ENCODE measurements around the gene PITPNB.
A peak's percentile ranks its signal among the peaks of the same experiment; 100 is the strongest.

PITPNB gene

DNA sequence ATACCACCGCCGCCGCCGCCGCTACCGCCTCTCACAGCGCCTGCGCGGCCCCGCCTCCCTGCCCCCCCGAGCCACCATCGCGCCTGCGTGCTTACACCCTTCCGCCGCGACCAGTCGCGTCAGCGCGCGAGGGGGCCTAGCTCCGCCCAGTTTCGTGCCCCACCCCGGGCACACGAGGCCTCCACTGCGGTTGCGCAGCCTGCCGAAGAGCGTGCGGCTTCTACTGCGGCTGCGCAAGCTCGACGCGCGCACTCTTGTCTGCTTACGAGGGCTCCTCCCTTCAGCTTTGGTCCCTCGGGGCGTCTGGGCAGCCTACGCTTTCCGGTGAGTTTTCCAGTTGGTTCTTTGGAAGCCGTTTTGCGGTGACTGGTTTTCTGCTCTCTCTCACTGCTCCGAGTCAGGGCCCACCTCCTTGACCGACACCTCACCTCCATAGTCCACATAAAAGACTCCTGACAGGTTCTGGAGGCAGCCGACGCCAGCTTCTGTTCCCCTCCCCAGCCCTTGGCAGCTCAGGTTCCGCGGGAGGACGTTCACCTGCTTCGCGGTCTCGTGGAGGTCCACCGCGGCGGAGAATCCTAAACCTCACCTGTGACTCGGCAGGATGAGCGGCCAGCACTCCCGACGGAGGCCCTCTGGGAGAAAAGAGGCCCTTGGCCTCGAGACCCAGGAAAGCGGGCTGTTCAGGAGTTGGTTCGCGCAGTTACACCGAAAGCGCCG lies at the start of gene PITPNB:
Gene PITPNB (minus strand): TSS at position 35 of the 720 bp plus-strand sequence. CDS start 65 bp downstream, outside the sequence.
- peak; percentile 93 for DNase-seq (ENCODE audit: low read depth)

DNA sequence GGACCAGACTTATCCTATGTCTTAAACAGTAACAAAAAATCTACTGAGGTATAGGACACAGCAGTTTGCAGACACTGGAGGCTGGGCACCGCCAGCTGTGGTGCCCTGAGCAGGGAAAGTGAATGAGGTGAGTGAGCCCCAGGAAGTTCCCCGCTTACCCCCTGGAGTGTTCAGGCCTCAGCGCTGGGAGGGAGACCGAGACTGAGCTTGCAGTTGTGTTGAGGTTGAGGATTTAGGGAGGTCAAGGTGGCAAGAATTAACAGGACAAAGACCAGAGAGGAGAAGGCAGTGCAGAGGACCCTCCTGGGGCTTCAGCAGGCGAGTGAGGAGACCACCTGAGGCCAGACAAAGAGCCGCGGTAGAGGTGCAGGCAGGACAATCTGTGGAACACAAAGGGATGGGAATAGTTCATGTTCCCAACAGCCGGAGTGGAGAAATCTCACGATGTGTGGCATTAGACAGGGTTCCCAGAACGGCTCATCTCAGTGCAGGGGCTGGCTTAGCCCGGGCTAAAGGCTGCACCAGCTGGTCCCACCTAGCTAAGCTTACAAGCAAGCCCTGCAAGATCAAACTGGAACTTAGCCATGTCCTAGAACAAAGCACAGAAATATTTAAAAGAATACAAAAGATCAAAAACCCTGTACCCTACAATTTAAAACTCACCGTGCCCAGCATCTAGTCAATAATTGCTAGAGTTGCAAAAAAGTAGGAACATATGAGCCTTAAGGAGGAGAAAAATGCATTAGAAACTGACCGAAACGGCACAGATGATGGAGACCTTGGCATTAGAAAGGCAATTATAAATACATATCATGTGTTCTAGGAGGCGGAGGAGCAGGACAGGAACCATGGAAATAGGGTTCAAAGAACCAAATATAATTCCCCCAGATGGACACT lies 47.4 kb upstream of the PITPNB start:
- DNase-seq (ENCODE audit: low read depth), result no peak

DNA sequence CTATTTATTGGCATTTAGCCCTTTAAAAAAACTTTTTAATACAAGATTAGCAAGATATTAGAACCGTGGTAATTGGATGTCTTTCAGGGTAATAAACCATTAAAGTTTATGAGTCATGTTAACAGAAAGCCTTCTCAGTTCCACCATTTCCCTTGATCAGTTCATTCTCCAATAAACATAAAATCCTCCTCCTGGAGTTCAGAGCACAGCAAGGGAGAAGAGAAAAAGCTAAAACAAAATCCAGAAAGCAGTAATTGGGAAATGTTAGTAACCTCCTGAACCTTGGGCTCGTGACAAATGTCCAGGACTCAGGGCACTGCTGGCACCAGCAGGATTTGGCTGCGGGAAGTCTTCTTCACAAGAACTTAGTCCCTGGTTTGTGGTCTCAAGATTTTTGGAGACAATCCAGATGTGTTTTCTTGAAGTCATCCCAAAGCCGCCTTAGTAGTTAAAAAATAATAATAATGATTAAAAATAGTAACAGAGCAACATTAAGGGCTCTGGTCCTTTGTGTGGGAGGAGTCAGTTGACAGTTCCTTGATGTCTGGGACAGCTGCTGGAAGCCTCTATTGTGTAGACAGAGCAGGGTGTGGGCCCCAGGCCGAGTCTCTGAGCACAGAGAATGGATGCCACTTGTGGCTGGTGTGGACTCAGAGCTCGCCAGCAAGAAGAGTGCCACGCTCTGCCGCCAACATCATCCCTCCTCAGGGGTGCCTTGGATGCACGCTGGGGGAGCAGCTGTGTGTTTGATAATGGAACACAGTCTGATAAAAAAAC lies 43.4 kb upstream of the PITPNB start:
- DNase-seq (ENCODE audit: low read depth), result no peak

DNA sequence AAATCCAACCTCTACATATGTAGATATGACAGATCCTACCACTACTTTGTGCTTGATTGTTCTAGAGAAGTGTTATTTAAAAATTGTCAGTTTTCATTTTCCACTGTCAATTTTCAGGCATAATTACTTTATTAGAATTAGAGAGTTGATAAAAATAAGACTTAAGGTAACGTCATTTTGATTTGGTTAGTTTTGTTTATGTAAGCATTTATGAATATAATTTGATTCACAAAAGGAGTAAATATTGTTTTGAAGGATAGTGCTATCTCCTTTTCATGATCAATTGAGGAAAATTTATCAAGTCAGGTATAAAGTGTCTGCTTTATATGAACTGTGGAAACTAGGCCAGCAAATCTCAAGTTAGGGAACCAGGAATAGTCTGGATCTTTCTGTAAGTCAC lies 42.6 kb upstream of the PITPNB start:
- DNase-seq (ENCODE audit: low read depth), result no peak

DNA sequence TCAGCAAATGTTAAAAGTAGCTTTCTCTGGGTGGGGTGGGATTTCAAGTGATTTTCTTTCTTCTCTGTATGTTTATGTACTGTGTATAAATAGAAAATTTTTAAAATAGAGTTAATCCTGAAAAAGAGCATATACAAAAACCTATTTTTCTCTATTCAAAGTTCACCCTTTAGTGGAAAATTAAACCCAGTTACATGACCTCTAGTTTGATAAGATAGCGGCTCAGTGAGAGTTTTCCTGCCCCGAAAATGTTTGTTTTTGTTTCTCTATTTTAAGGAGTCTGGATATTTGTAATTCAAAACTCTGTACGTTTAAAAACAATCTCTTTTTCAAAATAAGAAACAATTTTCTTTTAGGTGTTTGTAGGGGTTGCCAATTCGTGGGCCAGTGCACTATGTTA lies 42.1 kb upstream of the PITPNB start:
- no peak for DNase-seq (ENCODE audit: low read depth)

DNA sequence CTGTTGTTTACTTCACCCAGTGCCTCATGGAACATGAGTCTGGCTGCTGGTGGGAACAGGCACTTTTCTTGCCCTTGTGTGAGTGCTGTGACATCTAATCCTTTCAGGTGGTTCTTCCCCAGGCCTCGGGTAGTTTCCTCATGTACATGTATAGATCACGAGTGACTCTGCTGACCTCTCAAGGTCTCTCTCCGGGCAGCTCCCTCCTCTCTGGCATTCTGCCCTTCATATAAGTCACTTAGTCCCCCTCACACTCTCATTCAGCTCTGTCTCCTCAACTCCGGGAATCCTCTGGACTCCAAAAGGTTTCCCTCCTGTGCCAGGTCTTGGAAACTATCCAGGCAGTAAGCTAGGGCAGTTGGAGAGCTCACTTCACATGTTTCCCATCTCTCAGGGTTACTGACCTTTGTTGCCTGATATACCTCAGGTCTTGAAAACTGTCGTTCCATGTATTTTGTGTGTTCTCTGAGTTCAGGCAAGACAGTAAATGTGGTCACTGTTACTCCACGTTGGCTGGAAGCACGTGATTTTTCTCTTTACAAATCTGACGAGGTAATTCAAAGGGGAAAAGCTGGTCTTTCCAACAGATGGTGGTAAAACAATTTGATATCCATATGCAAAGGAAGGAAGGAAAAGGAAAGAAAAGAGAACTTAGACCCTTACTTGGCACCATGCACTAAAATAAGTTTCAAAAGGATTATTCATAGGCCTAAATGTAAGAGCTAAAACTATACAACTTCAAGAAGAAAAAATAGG lies 40.5 kb upstream of the PITPNB start:
- DNase-seq (ENCODE audit: low read depth), result no peak

DNA sequence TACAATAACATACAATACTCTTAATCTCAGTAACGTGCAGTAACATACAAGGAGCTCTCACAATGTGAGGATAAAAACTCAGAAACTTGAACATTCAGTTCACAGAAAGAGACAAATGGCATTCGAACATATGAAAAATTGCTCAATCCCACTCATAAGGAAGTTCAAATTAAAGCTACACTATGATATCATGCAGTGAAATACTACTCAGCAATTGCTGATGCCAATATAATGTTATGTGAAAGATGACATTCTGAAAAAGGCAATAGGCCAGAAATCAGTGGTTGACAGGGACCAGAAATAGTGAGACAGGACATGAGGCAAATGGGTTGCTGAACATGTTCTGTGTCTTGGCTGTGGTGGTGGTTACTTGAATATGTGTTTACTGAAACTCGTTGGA lies 33.7 kb upstream of the PITPNB start:
- DNase-seq (ENCODE audit: low read depth), result peak; percentile 25

DNA sequence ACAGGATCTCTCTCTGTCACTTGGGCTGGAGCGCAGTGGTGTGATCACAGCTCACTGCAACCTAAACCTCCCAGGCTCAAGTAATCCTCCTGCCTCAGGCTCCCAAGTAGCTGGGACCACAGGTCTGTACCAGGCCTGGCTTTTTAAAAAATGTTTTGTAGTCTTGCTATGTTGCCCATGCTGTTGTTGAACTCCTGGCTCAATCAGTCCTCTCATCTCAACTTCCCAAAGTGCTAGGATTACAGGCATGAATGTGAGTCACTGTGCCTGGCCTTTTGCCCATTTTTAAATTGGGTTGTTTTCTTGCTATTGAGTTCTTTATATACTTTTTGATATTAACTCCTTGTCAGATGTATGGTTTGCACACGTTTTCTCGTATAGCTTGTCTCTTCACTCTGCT lies 33.0 kb upstream of the PITPNB start:
- peak; percentile 71 for DNase-seq (ENCODE audit: low read depth)

DNA sequence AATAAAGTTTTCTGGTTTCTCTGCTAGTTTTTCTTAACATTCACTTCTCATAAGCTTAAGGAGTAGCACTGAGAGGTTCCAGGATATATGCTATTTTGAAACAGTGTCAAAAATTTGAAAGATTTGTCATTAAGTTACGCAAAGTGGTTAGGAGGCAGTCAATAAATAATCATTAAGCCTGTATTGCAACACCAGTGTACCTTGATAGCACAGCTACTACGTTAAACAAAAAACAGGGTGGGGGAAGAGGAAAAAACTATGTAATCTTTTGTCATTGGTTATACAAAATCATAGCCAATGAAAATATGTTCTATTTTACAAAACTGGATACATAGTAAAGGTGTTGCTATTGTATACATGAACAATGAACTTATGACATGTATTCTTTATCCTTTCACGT lies 30.4 kb upstream of the PITPNB start:
- no peak for DNase-seq (ENCODE audit: low read depth)

DNA sequence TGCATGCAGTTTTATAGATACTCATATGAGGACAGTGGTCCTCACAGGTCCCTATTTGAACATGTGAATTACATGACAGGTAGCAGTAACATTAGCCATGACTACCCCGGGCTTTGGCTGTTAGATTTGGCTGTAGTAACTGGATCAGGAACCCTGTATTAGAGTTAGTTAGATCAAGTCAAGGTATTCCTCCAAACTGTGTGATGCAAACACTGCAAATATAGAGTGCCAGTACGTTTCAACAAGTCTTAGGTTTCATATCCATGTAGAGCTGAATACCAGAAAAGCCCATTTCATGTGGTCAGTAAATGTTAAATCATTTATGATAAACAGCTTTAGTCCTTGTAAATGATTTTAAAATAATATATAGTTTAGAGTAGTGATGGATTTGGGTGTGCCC lies 29.5 kb upstream of the PITPNB start:
- DNase-seq (ENCODE audit: low read depth), result no peak

DNA sequence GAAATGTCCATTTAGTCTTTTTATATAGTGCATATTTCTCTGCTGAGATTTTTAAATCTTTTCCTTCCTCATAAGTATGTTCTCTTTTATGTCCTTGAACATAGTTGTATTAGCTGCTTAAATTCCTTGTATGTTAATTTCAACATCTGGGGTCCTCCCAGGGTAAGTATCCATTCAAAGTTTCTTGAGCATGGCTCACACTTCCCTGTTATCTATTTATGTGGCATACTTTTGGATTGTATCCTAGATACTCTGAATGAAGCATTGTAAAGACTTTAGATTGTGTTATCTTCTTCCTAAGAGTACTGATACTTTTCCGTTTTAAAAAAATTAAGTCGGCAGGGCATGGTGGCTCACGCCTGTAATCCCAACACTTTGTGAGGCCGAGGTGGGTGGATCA lies 28.4 kb upstream of the PITPNB start:
- DNase-seq (ENCODE audit: low read depth), result peak; percentile 57

DNA sequence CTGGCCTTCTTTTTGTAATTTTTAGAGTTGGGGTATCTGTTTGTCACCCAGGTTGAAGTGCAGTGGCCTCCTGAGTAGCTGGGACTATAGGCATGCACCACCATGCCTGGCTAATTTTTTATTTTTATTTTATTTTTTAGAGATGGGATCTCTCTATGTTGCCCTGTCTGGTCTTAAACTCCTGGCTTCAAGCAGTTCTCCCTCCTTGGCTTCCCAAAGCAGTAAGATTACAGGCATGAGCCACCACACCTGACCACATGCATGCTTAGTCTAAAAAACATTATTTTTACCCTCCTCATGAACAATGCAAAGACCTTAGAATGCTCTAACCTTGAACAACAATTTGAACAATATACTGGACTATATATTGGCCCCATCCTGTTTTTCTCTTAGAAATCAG lies 22.1 kb upstream of the PITPNB start:
- no peak for DNase-seq (ENCODE audit: low read depth)

DNA sequence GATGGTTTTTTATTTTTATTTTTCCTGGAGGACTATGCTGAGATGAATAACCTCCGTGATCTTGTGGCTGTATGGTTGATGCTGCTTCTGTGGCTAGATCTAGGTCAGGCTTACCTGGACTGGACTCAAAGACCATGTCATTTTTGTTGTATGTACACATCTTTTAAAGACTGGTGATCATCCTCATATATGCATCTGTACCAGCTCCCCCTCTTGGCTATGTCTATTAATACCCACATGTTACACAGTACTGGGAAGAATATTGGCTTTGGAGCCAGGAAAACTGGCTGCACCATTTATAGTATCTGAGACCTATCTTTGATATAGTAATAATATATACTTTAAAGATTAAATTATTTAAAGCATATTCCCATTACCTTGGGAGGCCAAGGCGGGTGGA lies 18.4 kb upstream of the PITPNB start:
- no peak for DNase-seq (ENCODE audit: low read depth)

DNA sequence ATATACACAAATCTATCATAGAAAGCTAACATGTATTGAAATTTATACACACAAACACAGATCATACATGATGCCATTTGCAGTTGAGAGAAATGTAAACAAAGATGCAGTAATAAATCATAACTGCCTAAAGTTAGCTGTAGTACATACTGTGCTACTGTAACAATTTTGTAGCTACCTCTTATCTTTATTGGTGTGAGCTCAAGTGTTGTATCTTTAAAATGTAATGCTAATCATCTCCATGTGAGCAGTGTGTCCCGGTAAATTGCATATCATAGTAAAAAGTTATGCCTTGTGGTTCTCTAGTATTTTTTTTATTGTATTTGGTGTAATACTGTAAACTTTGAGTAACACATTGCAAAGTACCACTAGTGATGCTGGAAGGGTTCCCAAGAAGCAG lies 16.8 kb upstream of the PITPNB start:
- no peak for DNase-seq (ENCODE audit: low read depth)

DNA sequence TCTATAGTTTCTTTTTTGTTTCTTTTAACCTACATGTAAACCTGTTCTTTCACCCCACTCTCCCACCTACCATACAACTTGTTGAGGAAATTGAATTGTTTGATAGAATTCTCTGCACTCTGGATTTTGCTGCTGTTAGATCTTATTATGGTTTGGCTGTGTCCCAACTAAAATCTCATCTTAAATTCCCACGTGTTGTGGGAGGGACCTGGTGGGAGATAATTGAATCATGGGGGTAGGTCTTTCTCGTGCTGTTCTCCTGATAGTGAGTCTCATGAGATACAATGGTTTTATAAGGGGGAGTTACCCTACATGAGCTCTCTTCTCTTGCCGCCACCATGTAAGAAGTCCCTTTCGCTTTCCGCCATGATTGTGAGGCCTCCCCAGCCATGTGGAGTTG lies 15.0 kb upstream of the PITPNB start:
- DNase-seq (ENCODE audit: low read depth), result no peak

DNA sequence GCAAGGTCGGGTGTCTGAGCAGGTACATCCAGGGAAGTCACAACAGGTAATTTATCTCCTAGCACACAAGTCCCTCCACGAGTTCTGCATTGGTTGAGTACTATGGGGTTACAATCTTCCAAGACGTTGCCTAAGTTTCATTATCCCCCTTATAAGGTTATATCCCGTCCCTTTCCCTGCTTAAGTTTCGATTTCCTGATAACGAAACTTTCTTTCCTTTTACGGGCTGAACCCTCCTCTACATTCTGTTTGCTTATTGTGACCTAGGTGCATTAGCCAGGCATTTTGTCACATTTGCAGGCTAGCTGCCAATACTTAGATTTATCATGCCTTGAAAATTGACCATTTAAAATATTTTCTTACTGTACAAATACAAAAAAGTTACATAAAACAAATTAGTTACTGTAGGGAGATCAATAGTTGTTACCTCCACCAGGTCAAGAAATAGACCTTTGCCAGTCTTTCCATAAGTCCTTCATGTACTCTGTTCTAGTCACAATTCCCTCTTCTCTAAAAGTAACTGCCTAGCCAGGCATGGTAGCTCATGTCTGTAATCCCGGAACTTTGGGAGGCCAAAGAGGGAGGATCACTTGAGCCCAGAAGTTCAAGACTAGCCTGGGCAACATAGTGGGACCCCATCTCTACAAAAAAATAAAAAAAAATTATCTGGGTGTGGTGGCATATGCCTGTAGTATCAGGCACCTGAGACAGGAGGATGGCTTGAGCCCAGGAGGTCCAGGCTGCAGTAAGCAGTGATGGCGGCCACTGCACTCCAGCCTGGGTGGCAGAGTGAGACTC lies 14.3 kb upstream of the PITPNB start:
- DNase-seq (ENCODE audit: low read depth), result no peak

DNA sequence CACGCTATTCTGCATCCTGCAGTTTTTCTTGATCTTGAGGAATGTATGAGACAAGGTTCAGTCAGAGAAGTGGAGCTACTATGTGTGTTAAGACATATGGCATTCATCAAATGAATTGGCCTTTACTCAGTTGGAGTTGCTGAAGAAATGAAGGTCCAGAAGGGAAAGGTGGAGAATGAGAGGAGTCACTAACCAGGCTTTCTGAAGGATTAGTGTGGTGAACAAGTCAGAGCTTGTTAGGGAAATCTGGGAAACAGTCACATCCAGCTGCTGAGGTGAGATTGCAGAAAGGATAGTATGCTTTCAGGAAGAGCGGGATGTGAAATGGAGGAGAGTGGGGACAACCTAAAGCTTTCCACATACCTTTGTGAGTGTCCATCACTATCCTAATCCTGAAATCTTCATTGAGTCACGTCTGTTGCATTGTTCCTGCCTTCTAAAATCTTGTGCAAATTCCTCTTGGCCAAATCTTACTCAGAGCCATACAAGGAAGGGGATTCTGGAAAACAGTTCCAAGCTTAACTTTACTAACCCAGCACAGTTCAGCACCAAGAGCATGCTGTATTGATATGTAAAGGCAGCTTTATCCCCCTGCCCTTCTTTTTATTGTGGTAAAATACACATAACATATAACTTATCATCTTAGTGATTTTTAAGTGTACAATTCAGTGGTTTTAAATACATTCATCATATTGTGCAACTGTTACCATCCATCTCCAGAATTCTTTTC lies 11.4 kb upstream of the PITPNB start:
- peak; percentile 60 for DNase-seq (ENCODE audit: low read depth)

DNA sequence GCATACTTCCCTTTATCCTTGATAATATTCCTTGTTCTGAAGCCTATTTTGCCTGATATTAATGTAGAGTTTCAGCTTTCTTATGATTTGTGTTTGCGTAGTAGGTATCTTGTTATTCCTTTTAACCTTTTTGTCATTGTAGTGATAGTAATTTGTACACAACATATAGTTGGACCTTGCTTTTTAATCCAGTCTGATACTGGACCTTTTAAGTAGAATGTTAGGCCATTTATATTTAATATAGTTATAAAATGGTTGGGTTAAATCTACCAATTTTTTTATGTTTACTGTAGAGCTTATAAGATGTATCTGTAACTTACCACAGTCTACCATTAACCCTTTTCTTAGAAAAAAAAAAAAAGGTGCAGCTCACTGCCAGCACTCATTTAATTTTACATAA lies 8.6 kb upstream of the PITPNB start:
- no peak for DNase-seq (ENCODE audit: low read depth)

DNA sequence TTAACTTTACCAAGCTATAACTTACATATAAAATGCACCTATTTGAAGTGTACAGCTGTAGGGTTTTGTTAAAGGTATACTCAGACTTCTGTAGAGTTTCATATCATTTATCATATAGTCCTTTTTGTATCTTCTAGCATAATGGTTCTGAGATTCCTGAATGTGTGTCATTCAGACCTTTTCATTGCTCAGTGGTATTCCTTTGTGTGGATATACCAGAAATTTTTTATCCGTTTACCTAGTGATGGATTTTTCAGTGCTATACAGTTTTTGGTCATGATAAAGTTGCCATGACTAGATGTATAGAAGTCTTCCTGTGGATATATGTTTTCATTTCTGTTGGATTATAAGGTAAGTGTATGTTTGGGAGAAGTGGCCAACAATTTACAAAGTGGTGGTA lies 6.3 kb upstream of the PITPNB start:
- DNase-seq (ENCODE audit: low read depth), result no peak

Measured in amniotic epithelial cell (primary cell).